ENCODE results near the gene COL5A1.

The COL5A1 gene

DNA sequence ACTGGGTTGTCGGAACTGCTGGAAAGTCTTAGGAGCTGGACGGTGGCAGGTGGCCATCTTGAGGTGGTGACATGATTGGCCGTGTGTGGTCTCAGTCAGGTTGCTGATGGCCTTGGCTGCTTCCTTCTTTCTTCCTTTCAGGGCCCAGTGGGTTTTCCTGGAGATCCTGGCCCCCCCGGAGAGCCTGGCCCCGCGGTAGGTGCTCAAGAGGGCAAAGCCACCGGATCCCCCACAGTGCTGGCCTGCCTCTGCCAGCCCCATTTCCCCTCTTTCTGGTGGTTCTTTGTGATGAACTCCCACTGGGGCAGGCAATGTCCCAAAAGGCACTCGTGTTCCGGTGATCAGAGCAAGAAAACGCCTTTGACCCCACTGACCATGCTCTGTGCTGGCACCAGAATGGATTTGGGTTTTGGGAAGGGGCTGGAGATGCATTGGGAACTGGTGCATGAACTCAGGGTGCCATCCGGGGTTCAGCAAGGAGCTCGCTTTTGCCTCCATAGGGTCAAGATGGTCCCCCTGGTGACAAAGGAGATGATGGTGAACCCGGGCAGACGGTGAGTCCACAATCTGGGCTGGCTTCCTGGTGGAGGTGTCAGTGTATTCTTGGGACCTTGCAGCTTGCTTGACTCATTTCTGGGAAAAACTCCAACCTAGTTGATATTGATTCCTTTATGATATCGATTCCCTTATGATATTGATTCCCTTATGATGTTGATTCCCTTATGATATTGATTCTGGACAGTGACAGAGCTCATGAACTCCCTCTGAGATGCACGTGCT lies 174.0 kb downstream of the COL5A1 start:
- intact Hi-C loops (cut with DNase I; ENCODE audit: low total_unique reads) = no loop called here
- Histone ChIP-seq H3K27ac (no peak overlapping the region), H3K36me3 (peaks cover 58 to 97% (median 79%) of the 10 kb centered on the region in 3 donors), H3K4me3 (no peak overlapping the region), H3K4me1 (peaks cover 0 to 4% (median 0%) of the 10 kb centered on the region in 4 donors), H3K27me3 (no peaks in the 10 kb centered on the region), H3K9me3 (no peaks in the 10 kb centered on the region)
- TF ChIP-seq, protein P1, sequence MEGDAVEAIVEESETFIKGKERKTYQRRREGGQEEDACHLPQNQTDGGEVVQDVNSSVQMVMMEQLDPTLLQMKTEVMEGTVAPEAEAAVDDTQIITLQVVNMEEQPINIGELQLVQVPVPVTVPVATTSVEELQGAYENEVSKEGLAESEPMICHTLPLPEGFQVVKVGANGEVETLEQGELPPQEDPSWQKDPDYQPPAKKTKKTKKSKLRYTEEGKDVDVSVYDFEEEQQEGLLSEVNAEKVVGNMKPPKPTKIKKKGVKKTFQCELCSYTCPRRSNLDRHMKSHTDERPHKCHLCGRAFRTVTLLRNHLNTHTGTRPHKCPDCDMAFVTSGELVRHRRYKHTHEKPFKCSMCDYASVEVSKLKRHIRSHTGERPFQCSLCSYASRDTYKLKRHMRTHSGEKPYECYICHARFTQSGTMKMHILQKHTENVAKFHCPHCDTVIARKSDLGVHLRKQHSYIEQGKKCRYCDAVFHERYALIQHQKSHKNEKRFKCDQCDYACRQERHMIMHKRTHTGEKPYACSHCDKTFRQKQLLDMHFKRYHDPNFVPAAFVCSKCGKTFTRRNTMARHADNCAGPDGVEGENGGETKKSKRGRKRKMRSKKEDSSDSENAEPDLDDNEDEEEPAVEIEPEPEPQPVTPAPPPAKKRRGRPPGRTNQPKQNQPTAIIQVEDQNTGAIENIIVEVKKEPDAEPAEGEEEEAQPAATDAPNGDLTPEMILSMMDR (IDR thresholded peaks at IDR 0.05) = no peak
- no peak for DNase-seq

DNA sequence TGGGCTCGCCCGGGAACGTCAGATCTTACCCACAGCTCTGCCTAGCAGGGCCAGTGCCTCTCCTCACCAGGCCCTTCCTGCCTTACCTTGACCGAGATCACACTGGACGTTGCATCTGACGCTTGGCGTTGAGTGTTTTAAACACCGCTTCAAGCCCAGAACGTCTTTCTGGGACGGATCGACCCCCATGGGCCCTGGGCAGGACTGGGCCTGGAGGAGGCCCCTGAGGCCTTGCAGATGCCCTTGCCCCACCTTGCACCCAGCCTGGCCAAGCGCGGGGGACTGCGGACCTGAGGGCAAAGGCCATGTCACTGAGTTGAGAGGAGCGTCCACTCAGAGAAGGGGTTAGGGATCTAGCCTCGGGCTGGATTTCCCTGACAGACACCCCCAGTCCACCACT lies 174.7 kb downstream of the COL5A1 start:
- Histone ChIP-seq H3K4me3 (no peak overlapping the region), H3K9me3 (no peaks in the 10 kb centered on the region), H3K4me1 (peaks cover 0 to 3% (median 0%) of the 10 kb centered on the region in 4 donors), H3K27me3 (no peaks in the 10 kb centered on the region), H3K27ac (no peak overlapping the region), H3K36me3 (peaks cover 62 to 97% (median 85%) of the 10 kb centered on the region in 3 donors)
- DNase-seq = no peak
- intact Hi-C loops (cut with DNase I; ENCODE audit: low total_unique reads) = no loop called here
- TF ChIP-seq, protein P1 (IDR thresholded peaks at IDR 0.05) = no peak

DNA sequence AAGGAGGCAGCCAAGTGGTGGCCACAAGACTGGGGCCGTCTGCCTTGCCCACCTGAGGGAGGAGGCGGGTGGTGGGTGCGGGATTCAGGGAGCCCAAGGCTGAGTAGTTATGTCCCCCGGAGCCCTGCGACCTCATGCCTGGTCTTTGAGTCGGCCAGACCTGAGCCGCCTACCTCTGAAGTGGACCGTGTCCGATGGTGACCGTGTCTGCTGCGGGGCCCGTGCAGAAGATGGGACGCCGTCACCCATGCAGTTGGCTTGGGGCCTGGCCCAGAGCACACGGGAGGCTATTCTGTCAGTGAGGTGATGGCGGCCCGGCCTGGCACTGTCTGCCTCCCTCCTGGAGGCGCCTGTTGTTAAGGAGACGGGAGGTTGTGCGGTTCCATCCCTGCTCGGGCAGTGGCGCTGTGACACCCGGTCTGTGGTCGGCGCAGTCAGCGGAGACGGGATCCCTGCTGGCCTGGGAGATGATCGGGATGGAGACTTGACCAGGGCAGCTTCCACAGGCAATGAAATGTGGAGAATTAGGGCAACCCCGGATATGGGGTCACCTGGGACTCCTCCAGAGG lies 176.5 kb downstream of the COL5A1 start:
- intact Hi-C loops (cut with DNase I; ENCODE audit: low total_unique reads) = no loop called here
- TF ChIP-seq, protein P1 (IDR thresholded peaks at IDR 0.05) = no peak
- no peak overlapping the region for H3K27ac ChIP-seq
- peaks cover 59 to 100% (median 87%) of the 10 kb centered on the region in 3 donors for H3K36me3 ChIP-seq
- H3K4me3 ChIP-seq = no peak overlapping the region
- H3K27me3 ChIP-seq = no peaks in the 10 kb centered on the region
- H3K4me1 ChIP-seq = no peaks in the 10 kb centered on the region
- DNase-seq = no peak
- no peaks in the 10 kb centered on the region for H3K9me3 ChIP-seq

GRCh38 chr9:134818591-134818990 lies 177.0 kb downstream of the COL5A1 start:
- Histone ChIP-seq H3K36me3 (peaks cover 59 to 100% (median 87%) of the 10 kb centered on the region in 3 donors), H3K9me3 (no peaks in the 10 kb centered on the region), H3K4me3 (no peak overlapping the region), H3K27ac (no peak overlapping the region), H3K4me1 (no peaks in the 10 kb centered on the region), H3K27me3 (no peaks in the 10 kb centered on the region)
- intact Hi-C loops (cut with DNase I; ENCODE audit: low total_unique reads) = no loop called here
- no peak for DNase-seq
- TF ChIP-seq, protein P1 (IDR thresholded peaks at IDR 0.05) = no peak

DNA sequence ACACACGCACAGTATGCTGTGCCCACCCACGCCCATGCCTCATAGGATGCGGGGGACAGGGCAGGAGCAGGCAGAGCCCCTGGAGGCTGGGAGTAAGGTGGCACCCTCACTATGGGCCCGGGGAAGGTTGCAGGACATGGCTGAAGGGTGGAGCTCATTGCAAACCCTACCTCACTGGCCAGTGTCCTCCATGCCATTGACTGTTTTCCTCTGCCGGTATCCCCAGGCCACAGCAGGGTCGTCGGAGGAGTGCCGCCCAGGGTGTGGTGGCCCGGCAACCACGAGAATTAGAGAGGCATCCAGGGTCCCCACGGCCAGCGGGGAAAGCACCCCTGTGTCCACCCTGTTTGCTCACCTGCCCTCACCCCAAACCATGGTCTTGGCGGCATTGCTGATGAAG lies 179.3 kb downstream of the COL5A1 start:
- Histone ChIP-seq H3K4me1 (no peaks in the 10 kb centered on the region), H3K36me3 (peaks cover 56 to 100% (median 85%) of the 10 kb centered on the region in 3 donors), H3K27ac (no peak overlapping the region), H3K4me3 (no peak overlapping the region), H3K9me3 (no peaks in the 10 kb centered on the region), H3K27me3 (no peaks in the 10 kb centered on the region)
- TF ChIP-seq, protein P1 (IDR thresholded peaks at IDR 0.05) = no peak
- DNase-seq = no peak
- intact Hi-C loops (cut with DNase I; ENCODE audit: low total_unique reads) = no loop called here

Data from tibial artery (tissue), 4 donors.